A549 treated with dexamethasone at 1 μM for 4 hours (cell line): ENCODE results near the gene KCNK10. TPM values are rescaled to one million over a fixed set of nuclear protein-coding genes. Genes with fewer than 3 reads are reported as not detected.

Experiments
- total RNA-seq: library from RNA; stranded (reverse); fragments of 200-300 nt; extraction: Qiagen RNA extraction; gene quantifications from 5 replicates; pipeline ENCODE4 v1.2.3, GENCODE V29; 2022

The KCNK10 gene, protein sequence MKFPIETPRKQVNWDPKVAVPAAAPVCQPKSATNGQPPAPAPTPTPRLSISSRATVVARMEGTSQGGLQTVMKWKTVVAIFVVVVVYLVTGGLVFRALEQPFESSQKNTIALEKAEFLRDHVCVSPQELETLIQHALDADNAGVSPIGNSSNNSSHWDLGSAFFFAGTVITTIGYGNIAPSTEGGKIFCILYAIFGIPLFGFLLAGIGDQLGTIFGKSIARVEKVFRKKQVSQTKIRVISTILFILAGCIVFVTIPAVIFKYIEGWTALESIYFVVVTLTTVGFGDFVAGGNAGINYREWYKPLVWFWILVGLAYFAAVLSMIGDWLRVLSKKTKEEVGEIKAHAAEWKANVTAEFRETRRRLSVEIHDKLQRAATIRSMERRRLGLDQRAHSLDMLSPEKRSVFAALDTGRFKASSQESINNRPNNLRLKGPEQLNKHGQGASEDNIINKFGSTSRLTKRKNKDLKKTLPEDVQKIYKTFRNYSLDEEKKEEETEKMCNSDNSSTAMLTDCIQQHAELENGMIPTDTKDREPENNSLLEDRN
- total RNA-seq = 0.01 to 0.02 TPM in 2 of 5 replicates, not detected in the others

DNA sequence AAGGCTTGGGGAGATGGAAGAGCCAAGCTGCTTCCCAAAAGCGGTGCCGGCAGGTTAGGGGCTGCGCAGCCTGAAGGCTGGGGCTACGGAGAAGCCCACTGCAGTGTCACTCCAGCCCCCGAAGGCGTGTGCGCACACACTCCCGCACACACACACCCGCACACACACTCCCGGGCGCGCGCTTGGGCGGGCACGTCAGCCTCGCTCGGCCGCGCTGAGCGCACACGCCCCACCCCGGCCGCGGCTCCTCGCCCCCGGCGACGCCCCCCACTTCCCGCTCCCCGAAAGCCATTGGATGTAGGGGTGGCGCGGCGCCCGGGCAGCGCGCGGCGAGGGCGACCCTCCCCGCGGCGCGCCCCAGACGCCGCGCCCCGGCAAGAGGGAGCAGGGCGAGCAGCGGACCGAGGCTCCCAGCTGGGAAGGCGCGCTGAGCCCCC, at the start of gene KCNK10:
TSS of gene KCNK10 (minus strand) at position 184 of the 437 bp plus-strand sequence. CDS start 471 bp downstream, outside the sequence.

Other genes starting within 250 kb of the KCNK10 start
- gene SPATA7, start 62.4 kb upstream of the KCNK10 start, total RNA-seq = 3.4 to 4.6 TPM (median 3.7 TPM) in 5 replicates
- gene PTPN21, start 231.7 kb upstream of the KCNK10 start, total RNA-seq = 6.8 to 11.7 TPM (median 11.2 TPM) in 5 replicates
- gene ZC3H14, start 239.8 kb upstream of the KCNK10 start, total RNA-seq = 56.2 to 75.1 TPM (median 70.7 TPM) in 5 replicates